Body of pancreas (tissue), 4 donors: ENCODE results near the gene MAGI3.

Source experiments
- POLR2A ChIP-seq, 3 donors: fragments of 450-650 bp; IDR thresholded peaks; one replicate each; pipeline ENCODE4 v1.6.1; 2016; ENCODE audit warnings: antibody characterized with exemption in 3 of 3, mild to moderate bottlenecking in 2 of 3
- TF ChIP-seq, protein P1 (sequence below), 7 experiments: fragments of 450-650 bp in 4 of 7; fragments of 200-600 bp in 3 of 7; sonication (generic) in 3 of 7; IDR thresholded peaks; one replicate each; pipeline ENCODE4 v1.5.1; 2016 to 2019; ENCODE audit warnings: antibody characterized with exemption in 7 of 7

DNA sequence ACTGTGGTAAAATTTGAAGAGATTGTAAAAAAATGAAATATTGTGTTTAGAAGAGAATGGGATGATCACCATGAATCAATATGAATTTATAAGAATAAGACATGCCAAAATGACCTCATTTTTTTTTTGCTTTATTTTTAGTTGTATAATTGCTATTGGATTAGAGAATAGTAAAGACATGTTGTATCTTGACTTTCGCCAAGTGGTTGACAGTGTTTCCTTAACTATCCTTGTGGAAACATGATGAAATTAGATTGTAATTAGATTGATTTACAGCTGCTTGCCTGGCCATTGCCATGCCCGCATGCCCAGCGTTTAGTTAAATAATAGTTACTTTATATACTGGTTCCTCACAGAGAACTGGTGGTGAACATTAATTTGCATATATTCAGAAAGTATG lies 154.9 kb downstream of the MAGI3 start:
- TF ChIP-seq, protein P1, sequence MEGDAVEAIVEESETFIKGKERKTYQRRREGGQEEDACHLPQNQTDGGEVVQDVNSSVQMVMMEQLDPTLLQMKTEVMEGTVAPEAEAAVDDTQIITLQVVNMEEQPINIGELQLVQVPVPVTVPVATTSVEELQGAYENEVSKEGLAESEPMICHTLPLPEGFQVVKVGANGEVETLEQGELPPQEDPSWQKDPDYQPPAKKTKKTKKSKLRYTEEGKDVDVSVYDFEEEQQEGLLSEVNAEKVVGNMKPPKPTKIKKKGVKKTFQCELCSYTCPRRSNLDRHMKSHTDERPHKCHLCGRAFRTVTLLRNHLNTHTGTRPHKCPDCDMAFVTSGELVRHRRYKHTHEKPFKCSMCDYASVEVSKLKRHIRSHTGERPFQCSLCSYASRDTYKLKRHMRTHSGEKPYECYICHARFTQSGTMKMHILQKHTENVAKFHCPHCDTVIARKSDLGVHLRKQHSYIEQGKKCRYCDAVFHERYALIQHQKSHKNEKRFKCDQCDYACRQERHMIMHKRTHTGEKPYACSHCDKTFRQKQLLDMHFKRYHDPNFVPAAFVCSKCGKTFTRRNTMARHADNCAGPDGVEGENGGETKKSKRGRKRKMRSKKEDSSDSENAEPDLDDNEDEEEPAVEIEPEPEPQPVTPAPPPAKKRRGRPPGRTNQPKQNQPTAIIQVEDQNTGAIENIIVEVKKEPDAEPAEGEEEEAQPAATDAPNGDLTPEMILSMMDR (IDR thresholded peaks at IDR 0.05): no peak
- TF ChIP-seq POLR2A (IDR thresholded peaks at IDR 0.05): no peak
